HG03469 (cell line): ENCODE results near the gene PLCB1.
A peak's percentile ranks its signal among the peaks of the same experiment; 100 is the strongest.
"Not testable (repeated sequence)": the region's sequence is repeated elsewhere in the genome, so short reads cannot be mapped to it uniquely, and the experiment has no call there.

Experiments
- ATAC-seq: cut with Tn5 transposase; IDR thresholded peaks from one replicate; pipeline ENCODE4 v1.9.1; 2021; ENCODE audit warnings: mild to moderate bottlenecking, moderate library complexity, moderate number of reproducible peaks; ENCODE audit not compliant: unreplicated experiment

Gene PLCB1

DNA sequence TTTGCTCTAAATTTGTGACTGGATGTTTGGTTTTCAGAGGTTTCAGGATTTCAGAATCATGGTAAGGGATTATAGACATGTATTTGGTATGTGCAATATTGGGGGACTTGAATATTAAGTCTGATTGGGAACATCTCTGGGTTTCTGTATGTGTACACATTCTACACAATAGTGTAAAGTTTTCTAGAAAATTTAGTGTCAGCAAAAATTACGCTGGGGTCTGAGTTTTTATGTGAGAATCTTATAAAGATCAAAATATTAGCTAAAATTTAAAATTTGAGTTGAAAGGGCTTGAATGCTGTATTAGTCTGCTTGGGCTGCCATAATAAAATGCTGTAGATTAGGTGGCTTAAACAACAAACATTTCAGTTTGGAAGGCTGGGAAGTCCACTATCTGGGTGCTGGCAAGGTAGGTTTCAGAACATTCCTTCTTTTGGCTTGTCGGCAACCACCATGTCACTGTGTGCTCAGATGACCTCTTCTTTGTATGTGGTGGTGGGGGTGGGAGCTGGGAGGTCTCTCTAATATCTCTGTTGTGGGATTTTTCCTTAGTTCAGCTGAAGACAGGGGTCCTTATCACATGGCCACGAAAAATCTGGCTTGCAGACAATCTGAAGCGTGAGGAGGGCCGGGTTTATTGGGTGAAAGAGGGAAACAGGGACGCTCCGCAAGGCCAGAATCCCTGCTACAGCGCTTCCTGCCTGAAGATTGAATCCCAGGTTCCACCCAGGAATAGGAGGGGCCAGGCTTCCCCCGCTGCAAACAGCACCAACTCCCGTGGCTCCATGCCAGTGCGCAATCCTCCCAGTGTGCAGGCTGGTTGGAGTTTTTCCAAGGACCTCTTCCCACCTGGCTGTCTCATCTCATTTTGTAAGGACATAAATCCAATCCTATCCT, 299.7 kb downstream of the PLCB1 start:
- no peak for ATAC-seq

DNA sequence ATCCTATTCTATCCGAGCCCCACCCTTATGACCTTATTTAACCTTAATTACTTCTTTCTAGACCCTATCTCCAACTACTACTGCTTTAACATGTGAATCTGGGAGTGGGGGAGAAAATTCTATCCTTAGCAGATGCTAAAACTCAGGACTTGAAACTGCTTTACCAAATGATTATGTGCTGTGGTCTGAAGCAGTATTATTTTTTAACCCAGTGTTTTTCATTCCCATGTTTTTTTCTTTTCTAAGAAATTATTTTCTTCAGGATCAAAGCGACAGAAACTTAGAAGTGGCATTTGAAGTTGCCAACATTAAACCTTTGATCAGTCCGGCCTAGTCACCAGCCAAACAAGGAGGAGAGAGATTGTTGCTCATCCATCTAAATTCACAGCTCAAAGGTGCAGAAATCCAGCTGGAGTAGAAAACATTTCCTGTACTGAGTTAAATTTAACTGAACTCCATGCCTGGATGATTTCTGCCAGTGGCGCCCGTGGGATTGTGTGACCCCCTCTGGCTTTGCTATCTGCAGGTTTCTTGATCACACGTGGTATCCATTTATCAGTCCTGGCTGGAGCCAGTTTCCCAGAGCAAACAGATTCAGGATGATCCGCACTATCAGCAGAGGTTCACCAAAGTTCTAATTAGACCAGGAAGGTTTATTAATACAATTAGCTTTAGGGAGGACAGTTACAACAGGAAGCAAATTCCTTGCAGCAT, 300.5 kb downstream of the PLCB1 start:
- ATAC-seq, result no peak

DNA sequence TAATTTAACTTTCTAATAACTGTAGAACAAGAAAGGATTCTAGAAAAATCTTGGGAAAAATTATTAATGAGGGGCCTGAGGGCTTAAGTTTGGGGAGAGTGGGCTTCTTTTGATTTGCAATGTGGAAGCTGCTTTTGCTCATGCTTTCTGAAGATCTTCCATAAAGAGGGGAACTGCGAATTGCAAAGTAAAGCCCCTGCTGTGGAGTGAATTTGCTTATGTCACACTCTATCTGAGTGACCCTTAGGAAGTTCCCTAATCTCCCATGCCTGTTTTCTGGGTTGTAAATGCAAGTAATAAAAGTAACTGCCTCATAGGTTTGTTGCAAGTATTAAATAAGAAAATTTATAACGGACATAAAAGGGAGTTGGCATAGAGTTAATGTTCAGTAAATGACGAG, 301.2 kb downstream of the PLCB1 start:
- no peak for ATAC-seq

DNA sequence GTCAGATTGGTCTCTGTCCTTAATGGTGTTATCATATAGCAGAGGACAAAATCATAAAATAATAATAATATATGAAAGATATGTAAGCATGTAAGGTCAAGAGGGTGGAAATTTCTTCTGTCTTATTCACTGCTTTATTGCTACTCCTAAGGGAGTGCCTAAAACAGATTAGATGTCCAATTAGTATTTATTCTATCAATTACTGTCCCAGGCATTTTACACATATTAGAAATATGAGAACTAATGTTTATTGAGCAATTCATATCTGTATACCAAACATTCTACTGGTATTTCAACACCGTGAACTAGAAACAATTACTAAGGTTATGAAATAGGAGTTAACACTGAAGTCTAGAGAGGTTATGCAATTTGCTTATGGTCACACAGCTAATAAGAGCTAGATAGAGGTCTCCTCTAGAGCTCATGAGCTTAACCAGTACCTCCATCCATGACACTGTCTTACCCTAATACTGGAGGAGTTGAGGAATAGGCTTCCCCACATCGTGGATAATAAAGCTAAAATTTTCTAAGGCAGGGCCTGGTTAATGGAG, 302.3 kb downstream of the PLCB1 start:
- ATAC-seq, result no peak

DNA sequence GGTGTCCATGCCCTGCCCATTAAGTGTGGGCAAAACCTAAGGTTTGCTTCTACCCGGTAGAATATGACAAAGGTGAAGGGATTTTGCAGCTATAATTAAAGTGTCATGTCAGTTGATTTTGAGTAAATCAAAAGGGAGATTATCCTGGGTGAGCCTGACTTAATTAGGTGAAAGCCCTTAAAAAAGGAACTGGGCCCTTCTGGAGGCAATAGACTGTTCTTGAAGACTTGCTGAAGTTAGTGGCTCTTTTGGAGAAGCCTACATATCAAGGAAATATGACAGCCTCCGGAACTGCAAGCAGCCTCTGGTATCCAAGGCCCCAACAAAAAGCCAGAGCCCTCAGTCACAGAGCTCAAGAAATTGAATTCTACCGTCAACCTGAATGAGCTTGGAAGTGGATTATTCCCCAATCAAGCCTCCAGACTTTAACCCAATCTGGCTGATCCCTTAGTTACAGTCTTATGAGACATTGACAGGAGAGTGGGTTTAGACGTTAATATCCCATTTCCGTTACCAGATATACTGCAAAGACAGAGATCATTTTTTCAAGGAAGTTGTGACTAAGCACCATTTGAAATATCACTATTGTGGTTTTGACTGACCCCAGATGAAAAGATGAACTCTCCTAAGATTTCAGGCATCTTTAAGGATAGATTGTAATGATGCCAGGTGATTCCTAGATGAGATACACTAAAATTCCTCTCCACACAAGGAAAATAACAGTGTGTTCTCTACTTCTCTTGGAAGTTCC, 303.4 kb downstream of the PLCB1 start:
- no peak for ATAC-seq

DNA sequence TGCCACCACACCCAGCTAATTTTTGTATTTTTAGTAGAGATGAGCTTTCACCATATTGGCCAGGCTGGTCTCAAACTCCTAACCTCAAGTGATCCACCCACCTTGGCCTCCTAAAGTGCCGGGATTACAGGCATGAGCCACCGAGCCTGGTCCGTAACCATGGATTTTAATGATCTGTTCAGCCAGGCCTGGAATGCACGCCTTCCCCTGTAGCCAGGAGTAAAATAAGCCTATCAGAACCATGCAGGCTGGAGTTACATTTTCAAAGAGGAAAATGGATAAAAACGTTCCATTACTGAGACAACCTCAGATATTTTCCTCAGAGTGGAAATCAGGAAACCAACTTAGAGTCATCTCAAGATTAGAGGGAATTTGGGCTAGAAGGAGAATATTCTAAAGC, 304.9 kb downstream of the PLCB1 start:
- ATAC-seq, result not testable (repeated sequence)

DNA sequence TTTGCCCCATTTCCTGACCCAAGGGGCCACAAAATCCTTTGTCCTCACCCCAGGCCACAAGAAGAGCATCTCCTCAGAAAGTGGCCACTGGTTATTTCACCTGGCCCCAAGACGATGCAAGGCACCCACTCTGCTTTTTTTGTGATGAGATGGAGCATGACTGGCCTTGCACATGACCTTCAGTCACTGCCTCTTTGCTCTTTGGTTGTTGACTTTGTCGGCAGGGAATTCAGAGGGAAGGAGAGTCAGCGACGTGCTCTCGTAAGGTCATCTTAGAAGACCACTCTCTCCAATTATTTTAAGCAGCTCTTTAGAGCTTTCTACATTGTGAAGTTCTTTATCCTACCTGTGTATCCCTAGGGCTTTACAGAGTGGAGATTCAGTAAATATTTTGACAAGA, 306.7 kb downstream of the PLCB1 start:
- no peak for ATAC-seq

DNA sequence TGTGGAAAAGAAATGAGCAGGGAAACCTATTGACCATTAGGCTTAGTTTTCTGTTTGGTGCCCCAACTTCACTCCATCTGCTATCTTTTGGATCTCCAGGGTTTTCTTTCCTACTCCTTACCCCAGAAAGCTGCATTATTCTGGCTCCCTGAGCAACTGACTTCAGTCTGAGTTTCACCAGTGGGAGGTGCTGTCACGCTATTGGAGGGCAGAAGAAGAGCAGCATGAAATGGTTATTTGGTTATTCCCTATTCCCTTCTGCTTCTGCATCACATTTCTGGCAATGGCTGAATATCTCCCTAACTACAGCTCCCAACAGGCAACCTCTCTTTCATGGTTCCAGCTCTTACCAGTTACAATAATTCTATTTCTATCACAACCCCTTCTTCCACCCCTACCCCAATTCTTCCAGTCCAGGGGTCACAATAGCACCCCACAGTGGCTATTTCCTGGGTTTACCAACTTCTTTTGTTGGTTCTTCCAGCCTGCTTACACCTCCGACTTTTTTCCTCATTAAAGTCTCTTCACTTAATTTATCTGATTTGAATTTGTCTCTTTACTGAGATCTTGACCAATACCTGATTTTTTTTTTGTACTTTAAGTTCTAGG, 311.5 kb downstream of the PLCB1 start:
- ATAC-seq, result no peak

DNA sequence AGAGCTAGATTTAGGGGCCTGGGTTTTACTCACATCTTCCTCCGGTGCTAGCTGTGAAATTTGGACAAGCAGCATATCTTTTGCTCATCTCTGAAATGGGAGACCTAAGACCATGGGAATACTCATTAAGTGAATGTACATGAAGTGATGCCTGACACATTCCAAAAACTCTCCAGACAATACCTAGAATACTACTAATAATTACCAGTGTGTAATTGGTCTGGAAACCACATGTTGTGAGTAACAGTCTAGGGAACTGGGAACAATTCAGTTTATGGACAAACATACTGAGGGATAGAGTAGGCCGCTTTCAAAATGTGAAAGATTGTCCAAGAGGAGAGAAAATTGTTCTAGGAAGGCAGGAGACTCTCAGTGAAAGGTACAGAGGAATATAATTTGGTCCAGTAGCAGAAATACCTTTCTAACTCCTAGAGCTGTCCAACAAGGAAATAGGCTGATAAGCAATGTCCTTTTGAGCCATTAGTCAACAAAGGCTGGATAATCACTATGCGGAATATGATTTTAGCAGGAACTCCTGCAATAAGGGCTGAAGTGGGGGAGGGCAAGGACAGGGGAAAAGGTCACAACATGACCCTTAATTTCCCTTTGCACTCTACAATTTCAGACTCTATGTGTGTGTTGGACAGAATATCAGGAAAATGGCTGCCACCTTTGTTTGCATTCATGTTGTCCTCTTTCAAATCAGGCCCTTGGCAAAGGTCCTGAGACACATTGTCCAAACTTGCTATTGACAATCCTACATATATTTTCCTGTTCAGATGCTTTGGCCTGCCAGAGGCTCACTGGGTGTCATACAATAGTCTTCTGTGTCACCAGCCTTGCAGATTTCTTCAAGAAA, 315.4 kb downstream of the PLCB1 start:
- no peak for ATAC-seq

DNA sequence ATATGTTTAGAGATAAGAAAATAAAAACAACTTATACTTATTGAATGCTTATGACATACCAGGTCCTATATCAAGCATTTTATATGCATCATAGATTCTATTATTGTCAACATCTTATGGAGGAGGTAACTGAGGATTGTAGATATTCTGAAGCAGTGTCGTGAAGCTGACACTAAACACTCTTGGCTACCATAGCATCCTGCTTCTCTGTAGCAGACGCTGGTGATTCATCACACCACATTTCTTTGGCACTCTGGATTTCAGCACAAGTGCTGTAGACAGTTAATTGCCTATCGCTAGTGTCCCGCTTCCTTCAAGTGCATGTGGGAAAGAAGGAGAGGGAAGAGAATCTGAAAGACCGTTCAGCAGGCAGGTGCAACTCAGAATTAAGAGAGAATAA, 317.1 kb downstream of the PLCB1 start:
- no peak for ATAC-seq

DNA sequence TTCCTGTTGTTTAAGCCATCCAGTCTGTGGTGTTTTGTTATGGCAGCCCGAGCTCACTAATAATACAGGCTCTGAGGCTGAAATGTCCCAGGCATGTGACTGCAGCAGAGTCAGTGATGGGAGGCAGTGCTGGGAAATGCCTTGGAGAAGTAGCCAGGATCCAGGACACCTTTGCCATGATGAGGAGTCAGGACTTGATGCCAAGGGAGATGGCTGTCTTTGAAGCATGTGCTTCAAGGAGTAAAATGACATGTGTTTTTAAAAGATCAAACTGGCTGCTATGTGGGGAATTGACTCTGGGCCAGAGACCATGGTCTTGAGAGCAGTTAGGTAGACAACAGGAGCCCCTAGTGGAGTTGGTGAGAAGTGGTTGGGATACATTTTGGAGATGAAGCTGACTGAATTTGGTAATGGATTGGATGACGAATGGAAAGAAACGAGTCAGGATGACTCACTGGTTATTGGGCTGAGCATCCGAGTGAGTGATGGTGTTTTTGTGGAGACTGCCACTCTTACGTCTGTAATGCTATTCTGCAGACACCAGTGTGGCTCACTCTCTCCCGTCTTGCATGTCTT, 322.2 kb downstream of the PLCB1 start:
- peak; percentile 67 for ATAC-seq

DNA sequence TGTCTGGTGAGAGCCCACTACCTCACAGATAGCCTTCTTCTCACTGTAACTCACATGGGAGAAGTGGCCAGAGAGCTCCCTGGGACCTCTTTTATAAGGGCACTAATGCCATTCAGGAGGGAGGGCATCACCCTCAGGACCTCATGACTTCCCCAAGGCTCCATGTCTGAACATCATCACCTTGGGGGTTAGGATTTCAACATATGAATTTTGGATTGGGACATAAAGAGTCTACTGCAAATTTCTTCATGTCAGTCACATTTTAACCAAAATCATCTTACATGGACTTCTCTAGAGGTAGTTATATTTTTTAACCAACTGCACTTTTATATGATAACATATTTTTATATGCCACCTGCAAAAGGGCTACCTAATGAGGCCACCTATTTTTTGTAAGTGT, 324.7 kb downstream of the PLCB1 start:
- ATAC-seq, result no peak

DNA sequence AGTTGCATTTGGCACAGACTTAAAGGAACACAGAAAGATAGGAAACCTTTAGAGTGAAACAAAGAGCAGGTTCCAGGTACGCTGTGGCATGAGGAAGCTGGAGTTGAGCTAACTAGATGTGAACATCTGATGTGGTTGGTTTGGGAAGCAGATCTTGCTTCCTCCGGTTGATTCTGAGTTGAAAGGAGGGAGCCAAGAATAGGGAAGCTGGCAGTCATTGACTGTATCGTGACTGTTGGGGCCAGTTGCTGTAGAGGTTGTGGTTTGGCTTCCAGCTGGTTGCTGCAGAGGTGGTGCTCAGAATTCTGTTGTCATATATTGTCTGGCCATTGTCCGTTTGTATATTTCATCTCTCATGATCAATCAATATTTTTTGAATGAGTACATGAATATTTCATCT, 325.9 kb downstream of the PLCB1 start:
- ATAC-seq, result no peak

DNA sequence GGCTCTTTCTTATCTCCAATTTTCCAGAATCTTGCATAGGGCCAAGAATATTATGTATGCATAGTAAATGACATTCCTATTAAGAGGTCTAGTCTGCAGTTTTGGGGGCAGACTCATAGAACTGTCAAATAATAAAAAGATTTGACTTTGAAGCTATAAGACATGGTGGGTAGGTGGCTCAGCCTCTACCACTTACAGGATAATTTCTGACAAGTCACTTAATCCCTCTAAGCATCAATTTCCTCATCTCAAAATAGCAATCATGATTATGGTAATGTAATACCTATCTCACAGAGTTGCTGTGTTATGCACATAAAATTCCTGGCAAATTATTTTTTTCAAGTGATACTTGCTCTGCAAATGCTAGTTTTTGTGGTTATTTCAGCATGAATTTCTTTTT, 329.1 kb downstream of the PLCB1 start:
- no peak for ATAC-seq

DNA sequence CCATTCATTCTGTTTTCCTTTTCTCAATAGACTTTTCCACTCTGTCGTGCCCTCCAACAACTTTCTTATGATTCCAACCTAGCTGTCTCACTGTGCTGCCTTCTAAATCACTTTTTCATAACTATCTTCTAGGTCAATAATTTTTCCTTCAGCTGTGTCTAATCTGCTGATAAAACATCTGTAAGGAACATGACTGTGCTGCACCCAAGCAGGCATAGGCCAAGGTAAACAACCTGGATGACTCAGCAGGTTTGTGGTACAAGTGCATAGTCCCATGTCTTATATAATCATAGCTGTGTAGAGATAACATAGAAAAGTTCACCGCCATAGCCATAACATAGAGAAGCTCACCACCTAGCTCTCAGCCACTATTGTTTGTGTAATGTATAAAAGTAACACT, 332.3 kb downstream of the PLCB1 start:
- ATAC-seq, result no peak

DNA sequence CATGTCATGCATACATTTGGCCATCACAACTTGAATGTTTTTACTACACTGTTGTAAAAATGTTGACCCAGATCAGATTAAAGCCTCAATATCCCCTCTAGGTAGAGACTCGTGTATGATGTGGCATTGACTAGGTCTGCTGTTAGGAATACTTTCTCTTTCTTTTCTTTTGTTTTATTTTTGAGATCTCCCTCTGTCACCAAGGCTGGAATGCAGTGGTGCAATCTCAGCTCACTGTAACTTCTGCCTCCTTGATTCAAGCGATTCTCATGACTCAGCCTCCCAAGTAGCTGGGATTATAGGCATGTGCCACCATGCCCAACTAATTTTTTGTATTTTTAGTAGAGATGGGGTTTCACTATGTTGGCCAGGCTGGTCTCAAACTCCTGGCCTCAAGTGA, 334.7 kb downstream of the PLCB1 start:
- ATAC-seq, result not testable (repeated sequence)

DNA sequence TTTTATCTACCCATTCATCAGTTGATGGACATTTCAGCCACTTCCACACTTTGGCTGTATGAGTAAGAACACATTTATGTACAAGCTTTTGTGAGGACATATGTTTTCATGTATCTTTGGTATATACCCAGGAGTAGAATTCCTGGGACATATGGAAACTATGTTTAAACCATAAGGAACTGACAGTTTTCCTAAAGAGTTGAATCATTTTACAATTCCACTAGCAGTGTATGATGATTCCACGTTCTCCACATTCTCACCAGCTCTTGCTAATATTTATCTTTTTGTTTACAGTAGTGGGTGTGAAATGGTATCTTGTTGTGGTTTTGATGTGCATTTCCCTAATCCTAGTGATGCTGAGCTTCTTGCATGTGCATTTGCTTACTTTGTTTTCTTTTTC, 338.1 kb downstream of the PLCB1 start:
- no peak for ATAC-seq

DNA sequence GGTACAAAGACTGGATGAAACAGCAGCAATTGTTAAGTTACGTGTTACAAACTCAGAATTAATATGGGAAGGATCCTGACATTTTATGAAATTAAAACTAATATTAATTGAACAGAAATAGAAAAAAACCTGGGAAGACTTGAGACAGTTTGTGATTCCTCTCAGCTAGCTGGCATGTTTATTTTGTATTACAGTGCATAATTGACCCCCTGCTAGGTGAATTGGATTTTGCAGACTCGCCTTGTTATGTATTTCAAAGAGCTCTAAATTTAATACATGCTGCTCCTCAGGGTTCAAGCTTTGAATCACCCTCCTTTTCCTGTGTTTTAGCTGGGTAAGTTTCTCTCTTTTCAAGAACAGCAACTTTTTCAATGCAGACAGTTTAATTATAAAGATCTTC, 339.4 kb downstream of the PLCB1 start:
- no peak for ATAC-seq

DNA sequence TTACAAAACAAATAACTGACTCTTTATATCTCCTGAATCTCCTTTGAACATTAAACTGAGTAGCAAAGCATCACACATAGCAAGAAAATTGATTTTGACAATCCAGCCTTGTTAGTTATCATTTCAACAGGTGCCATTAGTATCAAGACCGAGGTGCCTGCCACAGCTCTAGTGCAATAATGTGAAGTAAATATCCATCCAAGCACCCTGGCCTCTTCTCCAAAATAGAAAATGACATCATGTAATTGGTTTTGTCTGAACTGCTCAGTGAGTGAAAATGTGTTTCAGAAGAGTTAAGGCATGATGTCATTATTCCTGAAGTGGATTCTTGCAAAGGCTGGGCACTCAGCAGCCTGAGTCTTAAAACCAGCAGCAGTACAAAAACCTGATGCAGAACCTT, 341.4 kb downstream of the PLCB1 start:
- no peak for ATAC-seq
